Spleen (tissue), 13 donors: ENCODE measurements around the gene CAPG. TPM values are rescaled to one million over a fixed set of nuclear protein-coding genes. Genes with fewer than 3 reads are reported as not detected.
A peak's percentile ranks its signal among the peaks of the same experiment; 100 is the strongest.

Source experiments
- DNase-seq: peaks from one replicate; pipeline ENCODE4 v3.0.0-alpha.2; 2020
- H3K27ac ChIP-seq, 8 donors: fragments of 200-600 bp; sonication (generic) in 7 of 8; 1 replicate in 4 of 8; 2 replicates in 4 of 8; pipeline versions ENCODE4 v1.5.0 to v1.8.0; 2016 to 2021; ENCODE audit warnings: inconsistent platforms in 4 of 8, mild to moderate bottlenecking in 4 of 8, moderate library complexity in 1 of 8
- H3K27me3 ChIP-seq, 7 donors: fragments of 200-600 bp; sonication (generic) in 6 of 7; replicated peaks in 1 of 7; 1 replicate in 4 of 7; 2 replicates in 3 of 7; pipeline versions ENCODE4 v1.5.0 to v1.8.0; 2016 to 2021; ENCODE audit warnings: inconsistent platforms in 3 of 7, mild to moderate bottlenecking in 1 of 7
- H3K36me3 ChIP-seq, 6 donors: fragments of 200-600 bp; sonication (generic) in 5 of 6; 1 replicate in 4 of 6; 2 replicates in 2 of 6; pipeline versions ENCODE4 v1.5.0 to v1.8.0; 2016 to 2021; ENCODE audit warnings: inconsistent platforms in 2 of 6
- H3K4me1 ChIP-seq, 6 donors: fragments of 200-600 bp; sonication (generic) in 5 of 6; 1 replicate in 3 of 6; 2 replicates in 3 of 6; pipeline versions ENCODE4 v1.5.0 to v1.8.0; 2016 to 2021; ENCODE audit warnings: inconsistent platforms in 3 of 6
- H3K4me3 ChIP-seq, 8 donors: fragments of 200-600 bp; sonication (generic) in 7 of 8; 1 replicate in 4 of 8; 2 replicates in 4 of 8; pipeline versions ENCODE4 v1.5.0 to v1.8.0; 2016 to 2021; ENCODE audit warnings: inconsistent platforms in 4 of 8, mild to moderate bottlenecking in 4 of 8, moderate library complexity in 2 of 8
- H3K9me3 ChIP-seq, 8 donors: fragments of 200-600 bp; sonication (generic) in 7 of 8; 1 replicate in 4 of 8; 2 replicates in 4 of 8; pipeline versions ENCODE4 v1.5.0 to v1.8.0; 2016 to 2021; ENCODE audit warnings: inconsistent platforms in 4 of 8
- CTCF ChIP-seq, 11 experiments: fragments of 200-600 bp in 7 of 11; fragments of 450-650 bp in 4 of 11; sonication (generic) in 4 of 11; IDR thresholded peaks in 8 of 11; conservative IDR thresholded peaks in 3 of 11; 1 replicate in 7 of 11; 2 replicates in 4 of 11; pipeline versions ENCODE4 v1.4.0 to v1.8.0; 2016 to 2021; ENCODE audit warnings: antibody characterized with exemption in 11 of 11, inconsistent platforms in 4 of 11, mild to moderate bottlenecking in 1 of 11
- POLR2A ChIP-seq, 3 donors: fragments of 450-650 bp; IDR thresholded peaks; one replicate each; pipeline ENCODE4 v1.5.1; 2017; ENCODE audit warnings: antibody characterized with exemption in 3 of 3, mild to moderate bottlenecking in 1 of 3
- POLR2AphosphoS5 ChIP-seq, 3 donors: sonication (generic); formaldehyde crosslinking; IDR thresholded peaks; one replicate each; pipeline ENCODE4 v1.5.1; 2017; ENCODE audit warnings: antibody characterized with exemption in 3 of 3
- WGBS, 5 donors: extraction: QIAGEN DNeasy Blood & Tissue Kit in 3 of 5; methylation state at CpG; one replicate each; pipeline versions ENCODE4 v1.1.5 to v1.1.7; 2013 to 2018; 5-methylcytosine and 5-hydroxymethylcytosine counted together
- intact Hi-C: fragments of 100-400 bp; cut with DNase I; formaldehyde crosslinking; loops from one replicate; pipeline ENCODE4 v1.15.0; 2023; ENCODE audit warnings: low total_unique reads
- long read RNA-seq, 2 donors: transcript quantifications; one replicate each; lab custom pipeline, GENCODE V29; 2026
- polyA plus RNA-seq, 3 donors: library from polyadenylated mRNA; stranded (reverse); fragments of 200-250 nt; gene quantifications; one replicate each; pipeline ENCODE4 v1.2.1, GENCODE V29; 2013
- total RNA-seq, 7 donors: library from RNA; depleted of rRNA in 3 of 7; stranded (reverse); fragments of >200 nt in 3 of 7; fragmentation: NEBNext Ultra II Directional in 4 of 7; extraction: Animal tissue kit (Norgen Biotek cat#: 25700) in 4 of 7; gene quantifications; one replicate each; pipeline versions ENCODE4 v1.1.0 to v1.2.1, GENCODE V29; 2016 to 2021
- donor health status: healthy with polysubstance abuse.
- donor health status: DM: no; HTN: no; CAD: no; lungs with moderate emphysema.
- donor health status: DM: no; HTN: no; CAD: no.
- donor health status: Bipolar disorder and iron deficiency.
- donor health status: healthy.
- donor health status: DM: no; HTN: no; CAD: no.
- donor health status: DM: yes; HTN: yes; CAD: no.

The CAPG gene
- total RNA-seq: 10 to 100 TPM; 31.1 to 62.6 (median 47.1) TPM
- polyA plus RNA-seq: 100 to 1,000 TPM in 2 of 3 donors, 10 to 100 TPM in 1; 74.6 to 196 (median 115) TPM
- long read RNA-seq, donor 1, transcript CAPG-204 (10 exons, 1,151 nt): major isoform, 5 of 9 reads
- long read RNA-seq, donor 1, partial matches to known transcripts: 0 of 9 reads
- long read RNA-seq, donor 1, other reads (novel, unspliced or antisense): 0 of 9 reads
- long read RNA-seq, donor 2, transcript CAPG-204 (10 exons, 1,151 nt): major isoform, 10 of 15 reads
- long read RNA-seq, donor 2, transcript CAPG-201 (10 exons, 1,442 nt): minor isoform, 5 of 15 reads
- long read RNA-seq, donor 2, partial matches to known transcripts: 0 of 15 reads
- long read RNA-seq, donor 2, other reads (novel, unspliced or antisense): 0 of 15 reads

GRCh38 chr2:85409845-85410583, at the start of gene CAPG:
Gene CAPG, minus strand, starts transcription at chr2:85410366. Its CDS starts 8,221 bp downstream, at chr2:85402145.
- peak; percentile 96 for DNase-seq
- TF ChIP-seq POLR2AphosphoS5 (IDR thresholded peaks at IDR 0.05) (peak; percentile 62 to 70 (median 67)), POLR2A (IDR thresholded peaks at IDR 0.05) (no peak), CTCF (IDR thresholded peaks at IDR 0.05 in 8 of 11, conservative IDR thresholded peaks at IDR 0.05 in 3 of 11) (no peak)
- peaks cover 0 to 19% (median 6%) of the 10 kb centered on the region in 7 donors for H3K27me3 ChIP-seq
- intact Hi-C loops: no loop called here
- H3K4me3 ChIP-seq: peak within 1 kb of the TSS in 7 of 8 donors; percentile 21 to 70 (median 32)
- 18 to 29% (median 22%) methylated on average over 11 to 12 of the region's 12 CpGs for WGBS, 5 donors
- no peaks in the 10 kb centered on the region for H3K9me3 ChIP-seq
- H3K27ac ChIP-seq: peak within 1 kb of the TSS; percentile 31 to 92 (median 80)
- H3K4me1 ChIP-seq: peaks cover 24 to 92% (median 68%) of the 10 kb centered on the region in 6 donors
- no peaks in the 10 kb centered on the region for H3K36me3 ChIP-seq

GRCh38 chr2:85459771-85460170, 49.6 kb upstream of the CAPG start:
- intact Hi-C loops: no loop called here

GRCh38 chr2:85458601-85459563, 48.7 kb upstream of the CAPG start:
- Histone ChIP-seq H3K27ac (no peak overlapping the region), H3K4me1 (no peaks in the 10 kb centered on the region), H3K36me3 (no peaks in the 10 kb centered on the region), H3K4me3 (no peak overlapping the region), H3K27me3 (no peaks in the 10 kb centered on the region), H3K9me3 (no peaks in the 10 kb centered on the region)
- 80 to 93% (median 83%) methylated on average over 12 of the region's 12 CpGs for WGBS, 5 donors
- peak; percentile 39 for DNase-seq
- TF ChIP-seq POLR2AphosphoS5 (IDR thresholded peaks at IDR 0.05) (no peak), POLR2A (IDR thresholded peaks at IDR 0.05) (no peak), CTCF (IDR thresholded peaks at IDR 0.05 in 8 of 11, conservative IDR thresholded peaks at IDR 0.05 in 3 of 11) (no peak)
- intact Hi-C loops: no loop called here

More at GRCh38 chr2:85459771-85460170, 49.6 kb upstream of the CAPG start:
- no peak overlapping the region for H3K27ac ChIP-seq
- 88 to 96% (median 95%) methylated on average over 1 of the region's 1 CpG for WGBS, 5 donors
- no peaks in the 10 kb centered on the region for H3K9me3 ChIP-seq
- H3K36me3 ChIP-seq: no peaks in the 10 kb centered on the region
- no peak for TF ChIP-seq POLR2A (IDR thresholded peaks at IDR 0.05)
- no peak for TF ChIP-seq POLR2AphosphoS5 (IDR thresholded peaks at IDR 0.05)
- no peak for TF ChIP-seq CTCF (IDR thresholded peaks at IDR 0.05 in 8 of 11, conservative IDR thresholded peaks at IDR 0.05 in 3 of 11)
- H3K4me3 ChIP-seq: no peak overlapping the region
- no peaks in the 10 kb centered on the region for H3K4me1 ChIP-seq
- H3K27me3 ChIP-seq: no peaks in the 10 kb centered on the region
- DNase-seq: peak; percentile 14
